ENCODE measurements around the gene PLA2G1B. TPM values are rescaled to one million over a fixed set of nuclear protein-coding genes. Genes with fewer than 3 reads are reported as not detected.

Gene PLA2G1B
- total RNA-seq, 2 donors from 2014 or later, result not detected

- Histone ChIP-seq H3K36me3 (no peaks in the 10 kb centered on the region), H3K9me3 (no peaks in the 10 kb centered on the region), H3K4me1 (no peaks in the 10 kb centered on the region), H3K4me3 (no peak overlapping the region), H3K27ac (no peak overlapping the region), H3K27me3 (no peaks in the 10 kb centered on the region)
- DNase-seq (ENCODE audit: low spot score), result no peak
- TF ChIP-seq CTCF (IDR thresholded peaks at IDR 0.05), result no peak
Measured at GRCh38 chr12:120332041-120332440, 4.5 kb upstream of the PLA2G1B start.

- Histone ChIP-seq H3K4me3 (no peak overlapping the region), H3K9me3 (no peaks in the 10 kb centered on the region), H3K27ac (no peak overlapping the region), H3K4me1 (no peaks in the 10 kb centered on the region), H3K27me3 (no peaks in the 10 kb centered on the region), H3K36me3 (no peaks in the 10 kb centered on the region)
- no peak for DNase-seq (ENCODE audit: low spot score)
- TF ChIP-seq CTCF (IDR thresholded peaks at IDR 0.05), result no peak
Measured at GRCh38 chr12:120331390-120331789, 3.8 kb upstream of the PLA2G1B start.

- TF ChIP-seq CTCF (IDR thresholded peaks at IDR 0.05), result no peak
- H3K4me1 ChIP-seq, result no peaks in the 10 kb centered on the region
- no peaks in the 10 kb centered on the region for H3K9me3 ChIP-seq
- H3K4me3 ChIP-seq, result no peak overlapping the region
- DNase-seq (ENCODE audit: low spot score), result no peak
- H3K27me3 ChIP-seq, result no peaks in the 10 kb centered on the region
- no peak overlapping the region for H3K27ac ChIP-seq
- no peaks in the 10 kb centered on the region for H3K36me3 ChIP-seq
Measured at GRCh38 chr12:120328228-120328627, 649 bp upstream of the PLA2G1B start.

GRCh38 chr12:120324841-120325417 lies 2.6 kb downstream of the PLA2G1B start:
- Histone ChIP-seq H3K4me3 (no peak overlapping the region), H3K27ac (no peak overlapping the region), H3K36me3 (no peaks in the 10 kb centered on the region), H3K9me3 (no peaks in the 10 kb centered on the region), H3K4me1 (no peaks in the 10 kb centered on the region), H3K27me3 (no peaks in the 10 kb centered on the region)
- DNase-seq (ENCODE audit: low spot score), result no peak
- TF ChIP-seq CTCF (IDR thresholded peaks at IDR 0.05), result no peak

- H3K27me3 ChIP-seq, result no peaks in the 10 kb centered on the region
- TF ChIP-seq CTCF (IDR thresholded peaks at IDR 0.05), result no peak
- H3K27ac ChIP-seq, result no peak overlapping the region
- no peak for DNase-seq (ENCODE audit: low spot score)
- no peak overlapping the region for H3K4me3 ChIP-seq
- H3K4me1 ChIP-seq, result no peaks in the 10 kb centered on the region
- H3K9me3 ChIP-seq, result no peaks in the 10 kb centered on the region
- no peaks in the 10 kb centered on the region for H3K36me3 ChIP-seq
Measured at GRCh38 chr12:120323772-120324171, 3.8 kb downstream of the PLA2G1B start.
